Measurements from ENCODE around the gene ITPRIP. TPM values are rescaled to one million over a fixed set of nuclear protein-coding genes. Genes with fewer than 3 reads are reported as not detected.

The ITPRIP gene
- polyA plus RNA-seq, 1 donor (not counting 4 experiments of a cell fraction or from before 2014, with no cell fraction given), result 12.1 TPM

- Histone ChIP-seq H3K27ac (ENCODE audit: control insufficient read depth, insufficient read depth, low read length) (no peak overlapping the region), H3K27me3 (ENCODE audit: control insufficient read depth, extremely low read depth, insufficient read depth, low read length) (no peaks in the 10 kb centered on the region), H3K9me1 (ENCODE audit: control insufficient read depth, extremely low read depth, insufficient read depth, low read length) (no peaks in the 10 kb centered on the region), H3K4me1 (ENCODE audit: control insufficient read depth, extremely low read depth, insufficient read depth, low read length) (peaks cover 26% of the 10 kb centered on the region), H4K20me1 (ENCODE audit: control insufficient read depth, extremely low read depth, insufficient read depth, low read length) (no peaks in the 10 kb centered on the region), H3K79me2 (ENCODE audit: control insufficient read depth, insufficient read depth, low read length) (peaks cover 31% of the 10 kb centered on the region), H2AFZ (ENCODE audit: control insufficient read depth, low read length) (peak overlapping the region; percentile 19), H3K36me3 (ENCODE audit: control insufficient read depth in 2 of 2, extremely low read depth in 1 of 2, insufficient read depth in 2 of 2, low read length in 2 of 2) (no peaks in the 10 kb centered on the region), H3K9me3 (ENCODE audit: control insufficient read depth, low read depth, low read length) (no peaks in the 10 kb centered on the region), H3K4me3 (ENCODE audit: control insufficient read depth in 2 of 3, extremely low read depth in 1 of 3, insufficient read depth in 2 of 3, low read depth in 1 of 3, low read length in 3 of 3) (no peak overlapping the region), H3K4me2 (ENCODE audit: control insufficient read depth, extremely low read depth, insufficient read depth, low read depth, low read length) (peak overlapping the region; percentile 95), H3K9ac (ENCODE audit: control insufficient read depth, extremely low read depth, insufficient read depth, low read length) (no peak overlapping the region)
- no peak for DNase-seq (ENCODE audit: low read depth, low spot score)
- dilution Hi-C loops (cut with MboI; ENCODE audit: extremely low pct_ligation_motif_present, low sequenced_read_pairs), result no loop called here
- no peak for FAIRE-seq
- TF ChIP-seq EZH2 (IDR thresholded peaks at IDR 0.05; ENCODE audit: low read length) (no peak), CTCF (optimal IDR thresholded peaks at IDR 0.05 in 1 of 3, IDR thresholded peaks at IDR 0.05 in 1 of 3, conservative IDR thresholded peaks at IDR 0.05 in 1 of 3; ENCODE audit: extremely low read depth in 1 of 3, insufficient read depth in 2 of 3, low read length in 3 of 3) (no peak)
These were observed 1.9 kb upstream of the ITPRIP start for GRCh38 chr10:104340111-104340526.

GRCh38 chr10:104339469-104340110 is 1.3 kb upstream of the ITPRIP start:
- no peak for FAIRE-seq
- H3K9ac ChIP-seq (ENCODE audit: control insufficient read depth, extremely low read depth, insufficient read depth, low read length), result peak overlapping the region; percentile 95
- no peak for DNase-seq (ENCODE audit: low read depth, low spot score)

More at GRCh38 chr10:104339469-104340110, 1.3 kb upstream of the ITPRIP start:
- peak overlapping the region; percentile 85 to 98 (median 90) for H3K4me3 ChIP-seq (ENCODE audit: control insufficient read depth in 2 of 3, extremely low read depth in 1 of 3, insufficient read depth in 2 of 3, low read depth in 1 of 3, low read length in 3 of 3)
- H3K4me2 ChIP-seq (ENCODE audit: control insufficient read depth, extremely low read depth, insufficient read depth, low read depth, low read length), result peak overlapping the region; percentile 95
- peak overlapping the region; percentile 71 for H2AFZ ChIP-seq (ENCODE audit: control insufficient read depth, low read length)
- H3K4me1 ChIP-seq (ENCODE audit: control insufficient read depth, extremely low read depth, insufficient read depth, low read length), result peaks cover 32% of the 10 kb centered on the region
- H4K20me1 ChIP-seq (ENCODE audit: control insufficient read depth, extremely low read depth, insufficient read depth, low read length), result no peaks in the 10 kb centered on the region
- no peaks in the 10 kb centered on the region for H3K36me3 ChIP-seq (ENCODE audit: control insufficient read depth in 2 of 2, extremely low read depth in 1 of 2, insufficient read depth in 2 of 2, low read length in 2 of 2)
- H3K79me2 ChIP-seq (ENCODE audit: control insufficient read depth, insufficient read depth, low read length), result peaks cover 36% of the 10 kb centered on the region
- dilution Hi-C loops (cut with MboI; ENCODE audit: extremely low pct_ligation_motif_present, low sequenced_read_pairs), result no loop called here
- no peaks in the 10 kb centered on the region for H3K27me3 ChIP-seq (ENCODE audit: control insufficient read depth, extremely low read depth, insufficient read depth, low read length)
- TF ChIP-seq CTCF (optimal IDR thresholded peaks at IDR 0.05 in 1 of 3, IDR thresholded peaks at IDR 0.05 in 1 of 3, conservative IDR thresholded peaks at IDR 0.05 in 1 of 3; ENCODE audit: extremely low read depth in 1 of 3, insufficient read depth in 2 of 3, low read length in 3 of 3), result no peak
- TF ChIP-seq EZH2 (IDR thresholded peaks at IDR 0.05; ENCODE audit: low read length), result no peak
- H3K9me3 ChIP-seq (ENCODE audit: control insufficient read depth, low read depth, low read length), result no peaks in the 10 kb centered on the region
- H3K27ac ChIP-seq (ENCODE audit: control insufficient read depth, insufficient read depth, low read length), result peak overlapping the region; percentile 96
- H3K9me1 ChIP-seq (ENCODE audit: control insufficient read depth, extremely low read depth, insufficient read depth, low read length), result peaks cover under 1% of the 10 kb centered on the region
